Uterus (tissue), 4 donors: Measurements from ENCODE around the gene GPR87. TPM values are rescaled to one million over a fixed set of nuclear protein-coding genes. Genes with fewer than 3 reads are reported as not detected.

Experiments
- DNase-seq, 2 donors: peaks; one replicate each; pipeline ENCODE4 v3.0.0-alpha.2; 2019 to 2020
- H3K27ac ChIP-seq, 2 donors: fragments of 200-600 bp; sonication (generic); 1 replicate in 1 of 2; 2 replicates in 1 of 2; pipeline ENCODE4 v1.5.1; 2016 to 2018
- H3K27me3 ChIP-seq, 2 donors: fragments of 200-600 bp; sonication (generic); one replicate each; pipeline ENCODE4 v1.5.1; 2018 to 2019; ENCODE audit warnings: control low read depth in 1 of 2
- H3K36me3 ChIP-seq, 2 donors: fragments of 200-600 bp; sonication (generic); one replicate each; pipeline ENCODE4 v1.5.1; 2019; ENCODE audit warnings: control low read depth in 1 of 2
- H3K4me1 ChIP-seq, 2 donors: fragments of 200-600 bp; sonication (generic); one replicate each; pipeline ENCODE4 v1.5.1; 2018 to 2019; ENCODE audit warnings: control low read depth in 1 of 2
- H3K4me3 ChIP-seq, 2 donors: fragments of 200-600 bp; sonication (generic); 1 replicate in 1 of 2; 2 replicates in 1 of 2; pipeline ENCODE4 v1.5.1; 2018 to 2019; ENCODE audit warnings: mild to moderate bottlenecking in 1 of 2
- H3K9me3 ChIP-seq, 2 donors: fragments of 200-600 bp; sonication (generic); one replicate each; pipeline ENCODE4 v1.5.1; 2019; ENCODE audit warnings: control low read depth in 1 of 2
- POLR2A ChIP-seq, 2 donors: fragments of 450-650 bp; IDR thresholded peaks; one replicate each; pipeline ENCODE4 v1.6.1; 2016; ENCODE audit warnings: antibody characterized with exemption in 2 of 2, mild to moderate bottlenecking in 1 of 2, moderate library complexity in 1 of 2
- intact Hi-C: fragments of 100-400 bp; cut with DNase I; formaldehyde crosslinking; loops from one replicate; pipeline ENCODE4 v1.15.1; 2023; ENCODE audit warnings: low total_unique reads
- total RNA-seq, 4 donors: library from RNA; depleted of rRNA in 3 of 4; stranded (reverse); fragments of >200 nt in 3 of 4; gene quantifications; one replicate each; pipeline versions ENCODE4 v1.1.0 to v1.2.4, GENCODE V29; 2014 to 2023
- TF ChIP-seq, protein P1 (sequence below), 4 experiments: fragments of 200-600 bp in 2 of 4; fragments of 450-650 bp in 2 of 4; sonication (generic) in 2 of 4; IDR thresholded peaks; one replicate each; pipeline ENCODE4 v1.5.1; 2016 to 2019; ENCODE audit warnings: antibody characterized with exemption in 4 of 4, mild to moderate bottlenecking in 2 of 4, moderate library complexity in 1 of 4
- donor health status: DM: yes; HTN: yes; CAD: no.

The GPR87 gene
- total RNA-seq, 4 donors from 2014 or later = 0.21 TPM; not detected in 3

- TF ChIP-seq, protein P1, sequence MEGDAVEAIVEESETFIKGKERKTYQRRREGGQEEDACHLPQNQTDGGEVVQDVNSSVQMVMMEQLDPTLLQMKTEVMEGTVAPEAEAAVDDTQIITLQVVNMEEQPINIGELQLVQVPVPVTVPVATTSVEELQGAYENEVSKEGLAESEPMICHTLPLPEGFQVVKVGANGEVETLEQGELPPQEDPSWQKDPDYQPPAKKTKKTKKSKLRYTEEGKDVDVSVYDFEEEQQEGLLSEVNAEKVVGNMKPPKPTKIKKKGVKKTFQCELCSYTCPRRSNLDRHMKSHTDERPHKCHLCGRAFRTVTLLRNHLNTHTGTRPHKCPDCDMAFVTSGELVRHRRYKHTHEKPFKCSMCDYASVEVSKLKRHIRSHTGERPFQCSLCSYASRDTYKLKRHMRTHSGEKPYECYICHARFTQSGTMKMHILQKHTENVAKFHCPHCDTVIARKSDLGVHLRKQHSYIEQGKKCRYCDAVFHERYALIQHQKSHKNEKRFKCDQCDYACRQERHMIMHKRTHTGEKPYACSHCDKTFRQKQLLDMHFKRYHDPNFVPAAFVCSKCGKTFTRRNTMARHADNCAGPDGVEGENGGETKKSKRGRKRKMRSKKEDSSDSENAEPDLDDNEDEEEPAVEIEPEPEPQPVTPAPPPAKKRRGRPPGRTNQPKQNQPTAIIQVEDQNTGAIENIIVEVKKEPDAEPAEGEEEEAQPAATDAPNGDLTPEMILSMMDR (IDR thresholded peaks at IDR 0.05) = no peak
- no peak for TF ChIP-seq POLR2A (IDR thresholded peaks at IDR 0.05)
- no peaks in the 10 kb centered on the region for H3K9me3 ChIP-seq
- H3K36me3 ChIP-seq = no peaks in the 10 kb centered on the region
- no peak for DNase-seq
- no peaks in the 10 kb centered on the region for H3K4me1 ChIP-seq
- no peak overlapping the region for H3K4me3 ChIP-seq
- intact Hi-C loops = no loop called here
- no peak overlapping the region for H3K27ac ChIP-seq
- no peaks in the 10 kb centered on the region for H3K27me3 ChIP-seq
These were observed 11.8 kb upstream of the GPR87 start for GRCh38 chr3:151328298-151328995.

GRCh38 chr3:151327571-151328198 is 11.1 kb upstream of the GPR87 start:
- H3K27ac ChIP-seq = no peak overlapping the region
- no peak for TF ChIP-seq POLR2A (IDR thresholded peaks at IDR 0.05)
- TF ChIP-seq, protein P1 (IDR thresholded peaks at IDR 0.05) = peak; percentile 3 to 61 (median 29)
- no peak for DNase-seq
- H3K36me3 ChIP-seq = no peaks in the 10 kb centered on the region
- intact Hi-C loops = no loop called here
- H3K4me3 ChIP-seq = no peak overlapping the region
- no peaks in the 10 kb centered on the region for H3K4me1 ChIP-seq
- no peaks in the 10 kb centered on the region for H3K9me3 ChIP-seq
- no peaks in the 10 kb centered on the region for H3K27me3 ChIP-seq

- intact Hi-C loops = no loop called here
These were observed 5.9 kb upstream of the GPR87 start for GRCh38 chr3:151322511-151322910.

DNA sequence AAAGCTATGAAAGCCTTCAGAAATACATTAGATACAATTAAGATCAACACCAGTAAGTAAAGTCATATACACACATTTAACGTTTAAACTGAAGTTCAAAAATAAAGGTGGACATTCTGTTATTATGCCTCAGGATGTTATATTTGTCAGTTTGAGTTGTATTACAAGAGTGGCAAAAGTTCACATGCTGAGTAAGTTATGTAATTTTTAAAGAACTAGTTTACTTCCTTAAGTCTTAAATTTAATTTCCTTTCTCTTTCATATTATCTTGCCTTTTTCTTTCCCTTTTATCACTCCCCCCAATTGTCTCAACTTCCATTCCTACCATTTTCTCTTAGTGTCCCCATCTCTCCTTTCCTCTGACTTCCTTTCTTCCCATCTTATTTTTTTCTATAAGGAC is 4.9 kb upstream of the GPR87 start:
- H3K27ac ChIP-seq = no peak overlapping the region
- H3K27me3 ChIP-seq = no peaks in the 10 kb centered on the region
- H3K4me3 ChIP-seq = no peak overlapping the region
- intact Hi-C loops = no loop called here
- H3K36me3 ChIP-seq = no peaks in the 10 kb centered on the region
- H3K9me3 ChIP-seq = no peaks in the 10 kb centered on the region
- TF ChIP-seq, protein P1 (IDR thresholded peaks at IDR 0.05) = no peak
- TF ChIP-seq POLR2A (IDR thresholded peaks at IDR 0.05) = no peak
- no peaks in the 10 kb centered on the region for H3K4me1 ChIP-seq
- no peak for DNase-seq

More at GRCh38 chr3:151322511-151322910, 5.9 kb upstream of the GPR87 start:
- Histone ChIP-seq H3K9me3 (no peaks in the 10 kb centered on the region), H3K27ac (no peak overlapping the region), H3K4me3 (no peak overlapping the region), H3K27me3 (no peaks in the 10 kb centered on the region), H3K4me1 (no peaks in the 10 kb centered on the region), H3K36me3 (no peaks in the 10 kb centered on the region)
- no peak for DNase-seq
- TF ChIP-seq POLR2A (IDR thresholded peaks at IDR 0.05) = no peak
- TF ChIP-seq, protein P1 (IDR thresholded peaks at IDR 0.05) = no peak

GRCh38 chr3:151320131-151320530 is 3.5 kb upstream of the GPR87 start:
- intact Hi-C loops = no loop called here
- H3K9me3 ChIP-seq = no peaks in the 10 kb centered on the region
- no peak overlapping the region for H3K27ac ChIP-seq
- no peak for TF ChIP-seq POLR2A (IDR thresholded peaks at IDR 0.05)
- TF ChIP-seq, protein P1 (IDR thresholded peaks at IDR 0.05) = no peak
- no peaks in the 10 kb centered on the region for H3K27me3 ChIP-seq
- no peaks in the 10 kb centered on the region for H3K36me3 ChIP-seq
- DNase-seq = no peak
- no peaks in the 10 kb centered on the region for H3K4me1 ChIP-seq
- H3K4me3 ChIP-seq = no peak overlapping the region
